H1 (cell line): ENCODE results near the gene ANXA4. TPM values are rescaled to one million over a fixed set of nuclear protein-coding genes. Genes with fewer than 3 reads are reported as not detected.

Experiments used
- CTCF ChIA-PET: fragments of 300-600 bp; sonication (Branson Sonifier 250); formaldehyde crosslinking; loops from one replicate; lab custom pipeline; 2021; ENCODE audit not compliant: partially characterized antibody; lab: Charles Lee
- POLR2A ChIA-PET: fragments of 300-600 bp; sonication (Branson Sonifier 250); formaldehyde crosslinking; loops from one replicate; lab custom pipeline; 2021; ENCODE audit warnings: inconsistent platforms; ENCODE audit not compliant: partially characterized antibody; lab: Charles Lee
- DNase-seq, 2 experiments: peaks; one replicate each; pipeline versions ENCODE4 v3.0.0 to v3.0.0-alpha.2; 2010 to 2022; ENCODE audit warnings: low spot score in 2 of 2, low read depth in 1 of 2, mixed read lengths in 1 of 2
- FAIRE-seq: peaks from 2 replicates; lab custom pipeline; 2011; peaks lifted over from hg19 to GRCh38; lab: Jason Lieb, UNC
- H2AFZ ChIP-seq: 2 replicates; pipeline ENCODE4 v1.8.1; 2012; ENCODE audit warnings: low read length, inconsistent platforms
- H2AK5ac ChIP-seq: 2 replicates; pipeline ENCODE4 v1.6.1; 2013; ENCODE audit warnings: low read depth, low read length
- H2BK120ac ChIP-seq: replicated peaks from 2 replicates; pipeline ENCODE3; 2013; ENCODE audit warnings: low read depth, low read length, inconsistent platforms
- H2BK12ac ChIP-seq: 2 replicates; pipeline ENCODE4 v1.6.1; 2013; ENCODE audit warnings: low read depth, low read length
- H2BK15ac ChIP-seq: 2 replicates; pipeline ENCODE4 v1.6.1; 2013; ENCODE audit warnings: low read length
- H2BK20ac ChIP-seq: 2 replicates; pipeline ENCODE4 v1.6.1; 2013; ENCODE audit warnings: low read length
- H2BK5ac ChIP-seq: 2 replicates; pipeline ENCODE4 v1.6.1; 2013; ENCODE audit warnings: low read depth, low read length
- H3K14ac ChIP-seq: 2 replicates; pipeline ENCODE4 v1.6.1; 2013; ENCODE audit warnings: inconsistent platforms; ENCODE audit not compliant: insufficient read length
- H3K18ac ChIP-seq: 2 replicates; pipeline ENCODE4 v1.6.1; 2013; ENCODE audit warnings: low read length; ENCODE audit errors: extremely low read depth
- H3K23ac ChIP-seq: 2 replicates; pipeline ENCODE4 v1.6.1; 2013; ENCODE audit warnings: inconsistent platforms; ENCODE audit not compliant: insufficient read length
- H3K23me2 ChIP-seq: 2 replicates; pipeline ENCODE4 v1.6.1; 2013; ENCODE audit warnings: low read depth, low read length
- H3K27ac ChIP-seq: 2 replicates; pipeline ENCODE4 v1.6.1; 2011; ENCODE audit warnings: low read depth, low read length, inconsistent platforms
- H3K27me3 ChIP-seq, 4 experiments: replicated peaks in 1 of 4; 1 replicate in 1 of 4; 2 replicates in 3 of 4; pipeline versions ENCODE4 v1.6.1 to v1.8.1; 2011 to 2013; ENCODE audit warnings: low read length in 3 of 4, mild to moderate bottlenecking in 3 of 4, inconsistent platforms in 2 of 4, mixed read lengths in 2 of 4, moderate library complexity in 1 of 4; ENCODE audit not compliant: control insufficient read depth in 3 of 4, insufficient read depth in 3 of 4; ENCODE audit errors: extremely low read depth in 1 of 4
- H3K36me3 ChIP-seq, 4 experiments: 2 replicates each; pipeline versions ENCODE4 v1.6.1 to v1.8.1; 2011 to 2013; ENCODE audit warnings: mild to moderate bottlenecking in 4 of 4, low read length in 3 of 4, moderate library complexity in 2 of 4, control low read depth in 1 of 4, inconsistent platforms in 1 of 4; ENCODE audit not compliant: insufficient read depth in 4 of 4, control insufficient read depth in 2 of 4
- H3K4ac ChIP-seq: replicated peaks from 2 replicates; pipeline ENCODE3; 2013; ENCODE audit warnings: low read length, low read depth, mixed read lengths, inconsistent platforms; ENCODE audit not compliant: insufficient read length
- H3K4me1 ChIP-seq, 4 experiments: replicated peaks in 1 of 4; 1 replicate in 1 of 4; 2 replicates in 3 of 4; pipeline versions ENCODE4 v1.6.1 to v1.8.1; 2011 to 2013; ENCODE audit warnings: low read length in 3 of 4, inconsistent platforms in 2 of 4, mixed read lengths in 1 of 4; ENCODE audit not compliant: insufficient read depth in 4 of 4, control insufficient read depth in 3 of 4
- H3K4me2 ChIP-seq, 2 experiments: 2 replicates each; pipeline versions ENCODE4 v1.6.1 to v1.8.1; 2011 to 2013; ENCODE audit warnings: low read depth in 2 of 2, low read length in 2 of 2, control low read depth in 1 of 2, inconsistent platforms in 1 of 2, mild to moderate bottlenecking in 1 of 2; ENCODE audit not compliant: insufficient read depth in 1 of 2
- H3K4me3 ChIP-seq, 4 experiments: fragments of 200-600, 300-600 bp in 1 of 4; sonication (generic), shearing (Covaris generic), sonication (Bioruptor Twin) in 1 of 4; 2 replicates each; pipeline versions ENCODE4 v1.5.1 to v1.8.1; 2011 to 2016; ENCODE audit warnings: low read length in 4 of 4, low read depth in 3 of 4, control low read depth in 2 of 4, inconsistent platforms in 2 of 4, mild to moderate bottlenecking in 2 of 4, mixed read lengths in 1 of 4, moderate library complexity in 1 of 4; ENCODE audit not compliant: insufficient read depth in 2 of 4; ENCODE audit errors: extremely low read depth in 1 of 4
- H3K56ac ChIP-seq: replicated peaks from 2 replicates; pipeline ENCODE3; 2013; ENCODE audit warnings: low read depth, mild to moderate bottlenecking, mixed read lengths, low read length, inconsistent platforms; ENCODE audit not compliant: insufficient read length
- H3K79me1 ChIP-seq: 2 replicates; pipeline ENCODE4 v1.6.1; 2013; ENCODE audit warnings: low read depth, low read length, control low read depth
- H3K79me2 ChIP-seq, 2 experiments: 2 replicates each; pipeline versions ENCODE4 v1.6.1 to v1.8.1; 2012 to 2013; ENCODE audit warnings: low read length in 2 of 2, mild to moderate bottlenecking in 2 of 2, inconsistent platforms in 1 of 2; ENCODE audit not compliant: insufficient read depth in 2 of 2, control insufficient read depth in 1 of 2
- H3K9ac ChIP-seq, 4 experiments: replicated peaks in 1 of 4; 1 replicate in 1 of 4; 2 replicates in 3 of 4; pipeline versions ENCODE4 v1.6.1 to v1.8.1; 2011 to 2013; ENCODE audit warnings: low read depth in 3 of 4, low read length in 3 of 4, control low read depth in 2 of 4, mild to moderate bottlenecking in 2 of 4, moderate library complexity in 2 of 4, inconsistent platforms in 1 of 4; ENCODE audit errors: extremely low read depth in 1 of 4
- H3K9me3 ChIP-seq, 2 experiments: 2 replicates each; pipeline versions ENCODE4 v1.6.1 to v1.8.1; 2012 to 2013; ENCODE audit warnings: mild to moderate bottlenecking in 2 of 2, moderate library complexity in 2 of 2, control low read depth in 1 of 2, inconsistent platforms in 1 of 2, low read depth in 1 of 2, low read length in 1 of 2, mixed read lengths in 1 of 2; ENCODE audit not compliant: insufficient read depth in 2 of 2
- H4K20me1 ChIP-seq, 2 experiments: replicated peaks in 1 of 2; 2 replicates each; pipeline versions ENCODE3 to v1.8.1; 2011 to 2013; ENCODE audit warnings: inconsistent platforms in 2 of 2, low read length in 2 of 2, mild to moderate bottlenecking in 1 of 2; ENCODE audit not compliant: insufficient read depth in 2 of 2, control insufficient read depth in 1 of 2
- H4K5ac ChIP-seq: 2 replicates; pipeline ENCODE4 v1.6.1; 2013; ENCODE audit warnings: low read length, low read depth, mixed read lengths, inconsistent platforms; ENCODE audit not compliant: insufficient read length
- H4K8ac ChIP-seq: 2 replicates; pipeline ENCODE4 v1.8.0; 2013; ENCODE audit warnings: mild to moderate bottlenecking, moderate library complexity, low read length, inconsistent platforms; ENCODE audit not compliant: insufficient read depth; ENCODE audit errors: extremely low read depth
- H4K91ac ChIP-seq: replicated peaks from 2 replicates; pipeline ENCODE3; 2013; ENCODE audit warnings: low read length, mixed read lengths, inconsistent platforms; ENCODE audit not compliant: insufficient read length
- BCL11A ChIP-seq, 2 experiments: IDR thresholded peaks; one replicate each; pipeline ENCODE4 v1.6.1; 2011; ENCODE audit warnings: low read depth in 2 of 2, low read length in 2 of 2, mild to moderate bottlenecking in 2 of 2
- CHD1 ChIP-seq: IDR thresholded peaks from 2 replicates; pipeline ENCODE4 v1.6.1; 2012; ENCODE audit warnings: low read depth, low read length, improper control_type of control experiment
- RNF2 ChIP-seq: fragments of 200-900, 300-1000 bp; sonication (generic); IDR thresholded peaks from 2 replicates; pipeline ENCODE4 v1.7.1; 2016; ENCODE audit warnings: borderline replicate concordance, low read depth, mild to moderate bottlenecking, antibody characterized with exemption, low read length; ENCODE audit not compliant: poor library complexity, severe bottlenecking; ENCODE audit errors: missing control alignments
- TAF1 ChIP-seq: IDR thresholded peaks from 2 replicates; pipeline ENCODE4 v1.6.1; 2011; ENCODE audit warnings: mild to moderate bottlenecking, low read depth, low read length
- WGBS, 2 experiments: shearing (Covaris generic) in 1 of 2; methylation state at CpG; one replicate each; pipeline versions ENCODE4 v1.1.6 to v1.1.7; 2013 to 2015; ENCODE audit warnings: low lambda C conversion rate in 2 of 2, mixed read lengths in 2 of 2, inconsistent platforms in 1 of 2, low coverage in 1 of 2, missing lambda C conversion rate in 1 of 2; ENCODE audit not compliant: insufficient replicate concordance in 2 of 2, insufficient coverage in 1 of 2, insufficient read length in 1 of 2; ENCODE audit errors: extremely low coverage in 1 of 2, missing lambda C conversion rate in 1 of 2; 5-methylcytosine and 5-hydroxymethylcytosine counted together
- polyA plus RNA-seq, 7 experiments: library from polyadenylated mRNA; depleted of rRNA in 3 of 7; stranded (reverse) in 5 of 7; unstranded in 2 of 7; fragments of >200 nt in 5 of 7; fragments of 200-250 nt in 2 of 7; gene quantifications; 1 replicate in 5 of 7; 2 replicates in 1 of 7; 4 replicates in 1 of 7; pipeline versions ENCODE4 v1.2.1 to v1.2.3, GENCODE V29; 2011 to 2013; ENCODE audit warnings: missing spikeins in 2 of 7, mixed read lengths in 2 of 7
- total RNA-seq: library from RNA; stranded (reverse); fragmentation: NEBNext Ultra II Directional; extraction: Animal tissue kit (Norgen Biotek cat#: 25700); gene quantifications from 2 replicates; pipeline ENCODE4 v1.2.1, GENCODE V29; 2021

Gene ANXA4
- total and polyA plus RNA-seq, 2 of the 8 experiments (the other 6 are each of a cell fraction or from before 2014, with no cell fraction given), result 9.4 to 17.6 TPM

DNA sequence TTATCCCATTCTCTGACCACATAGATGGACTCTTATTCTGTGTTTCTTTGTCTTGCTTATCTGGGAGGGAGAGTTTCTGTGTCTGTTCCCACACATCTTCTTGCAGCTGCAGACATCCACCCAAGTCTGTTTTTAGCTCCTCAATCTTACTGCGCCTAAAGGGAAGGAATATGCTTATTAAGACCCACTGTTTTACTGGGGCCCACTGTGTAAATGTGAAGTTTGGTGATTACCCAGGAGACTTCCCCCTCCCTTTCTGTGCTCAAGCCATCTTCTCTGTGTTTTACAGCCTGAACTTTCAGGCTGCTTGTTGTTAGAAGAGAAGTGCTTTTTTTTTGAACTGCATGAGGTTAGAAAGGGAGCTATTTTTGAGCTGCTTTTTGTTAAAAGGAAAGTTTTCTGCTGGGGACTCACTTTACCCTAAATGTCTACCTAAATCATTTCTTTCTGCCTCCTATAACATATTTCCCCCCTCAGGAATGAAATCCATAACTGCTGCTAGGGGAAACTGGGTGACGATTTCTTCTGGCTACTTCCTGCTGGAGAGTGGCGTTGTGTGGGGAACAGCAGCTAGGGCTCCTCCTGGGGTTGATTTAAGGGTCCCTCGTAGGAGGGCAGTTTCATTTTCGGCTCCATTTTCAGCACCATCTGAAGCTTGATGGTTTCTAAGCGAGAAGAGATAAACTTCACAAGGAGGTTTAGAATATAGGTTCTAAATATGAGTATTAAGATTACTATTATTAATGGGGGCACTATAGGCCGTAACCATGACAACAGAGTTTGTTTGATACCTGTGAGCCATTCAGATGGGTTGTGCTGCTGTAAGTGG is 48.1 kb downstream of the ANXA4 start:
- Histone ChIP-seq H3K9ac (no peak overlapping the region), H2AK5ac (no peak overlapping the region), H2BK120ac (no peak overlapping the region), H3K4me1 (peaks cover 0 to 13% (median 5%) of the 10 kb centered on the region in 4 experiments; a peak in 3 of 7 replicates), H3K14ac (no peak overlapping the region), H3K36me3 (no peaks in the 10 kb centered on the region), H4K91ac (no peak overlapping the region), H3K23me2 (no peaks in the 10 kb centered on the region), H3K27ac (no peak overlapping the region), H4K5ac (no peak overlapping the region), H3K79me1 (no peaks in the 10 kb centered on the region), H3K79me2 (no peaks in the 10 kb centered on the region), H2BK15ac (no peak overlapping the region), H3K4ac (no peak overlapping the region), H4K20me1 (no peaks in the 10 kb centered on the region), H2BK20ac (no peak overlapping the region), H2BK5ac (no peak overlapping the region), H3K4me3 (no peak overlapping the region), H2BK12ac (peak overlapping the region; percentile 42; the same call in 1 of the 2 replicates), H4K8ac (no peak overlapping the region), H3K27me3 (no peaks in the 10 kb centered on the region), H3K4me2 (no peak overlapping the region), H3K18ac (peak overlapping the region; percentile 53; the same call in 1 of the 2 replicates), H2AFZ (no peak overlapping the region), H3K56ac (no peak overlapping the region), H3K9me3 (no peaks in the 10 kb centered on the region), H3K23ac (no peak overlapping the region)
- FAIRE-seq (no peak), DNase-seq (no peak)
- 75% methylated on average over 7 of the region's 7 CpGs; no CpG with 5 or more reads in 1 of the 2 experiments for WGBS, 2 experiments
- ChIA-PET POLR2A (interaction anchor here (0.6 to 2.2 kb wide), 4 partner anchors 10 to 35 kb away, joined by 3 to 9 read pairs (median 4); no protein-coding TSS in a partner anchor), CTCF (interaction anchor here (0.8 to 2.6 kb wide), 12 partner anchors 10 to 225 kb away, joined by 3 to 21 read pairs (median 3); no protein-coding TSS in a partner anchor)
- no peak for TF ChIP-seq TAF1
- no peak for TF ChIP-seq BCL11A (IDR thresholded peaks at IDR 0.05; ENCODE audit: low read depth in 2 of 2, low read length in 2 of 2)
- TF ChIP-seq CHD1, result no peak
- TF ChIP-seq RNF2, result no peak
